IPS DF 6.9 (cell line): ENCODE results near the gene TRERF1.

Source experiments
- DNase-seq: peaks from one replicate; pipeline ENCODE4 v3.0.0-alpha.2; 2013; ENCODE audit warnings: low read depth, low spot score
- H3K27ac ChIP-seq: one replicate; pipeline ENCODE4 v1.5.1; 2013; ENCODE audit warnings: low read length, control low read depth
- H3K27me3 ChIP-seq: 2 replicates; pipeline ENCODE4 v1.6.1; 2013; ENCODE audit warnings: mild to moderate bottlenecking, low read length; ENCODE audit not compliant: control insufficient read depth, insufficient read depth
- H3K36me3 ChIP-seq: 2 replicates; pipeline ENCODE4 v1.6.1; 2013; ENCODE audit warnings: low read length; ENCODE audit not compliant: control insufficient read depth, insufficient read depth
- H3K4me1 ChIP-seq: 2 replicates; pipeline ENCODE4 v1.6.1; 2013; ENCODE audit warnings: low read length; ENCODE audit not compliant: control insufficient read depth, insufficient read depth
- H3K4me3 ChIP-seq: 2 replicates; pipeline ENCODE4 v1.5.1; 2013; ENCODE audit warnings: mild to moderate bottlenecking, low read length
- H3K9me3 ChIP-seq: 2 replicates; pipeline ENCODE4 v1.6.1; 2013; ENCODE audit warnings: low read length, inconsistent platforms; ENCODE audit not compliant: control insufficient read depth, insufficient read depth
- WGBS: extraction: QIAGEN DNeasy Blood & Tissue Kit; methylation state at CpG from one replicate; pipeline ENCODE4 v1.1.7; 2013; ENCODE audit warnings: mixed read lengths, missing lambda C conversion rate; ENCODE audit not compliant: insufficient read length, insufficient coverage; 5-methylcytosine and 5-hydroxymethylcytosine counted together

Gene TRERF1

GRCh38 chr6:42427871-42428270 is 23.9 kb downstream of the TRERF1 start:
- no peak for DNase-seq
- Histone ChIP-seq H3K4me1 (peaks cover 10% of the 10 kb centered on the region), H3K4me3 (no peak overlapping the region), H3K27ac (no peak overlapping the region), H3K27me3 (no peaks in the 10 kb centered on the region), H3K36me3 (no peaks in the 10 kb centered on the region), H3K9me3 (no peaks in the 10 kb centered on the region)
- no CpG with 5 or more reads among the region's 2 CpGs for WGBS

DNA sequence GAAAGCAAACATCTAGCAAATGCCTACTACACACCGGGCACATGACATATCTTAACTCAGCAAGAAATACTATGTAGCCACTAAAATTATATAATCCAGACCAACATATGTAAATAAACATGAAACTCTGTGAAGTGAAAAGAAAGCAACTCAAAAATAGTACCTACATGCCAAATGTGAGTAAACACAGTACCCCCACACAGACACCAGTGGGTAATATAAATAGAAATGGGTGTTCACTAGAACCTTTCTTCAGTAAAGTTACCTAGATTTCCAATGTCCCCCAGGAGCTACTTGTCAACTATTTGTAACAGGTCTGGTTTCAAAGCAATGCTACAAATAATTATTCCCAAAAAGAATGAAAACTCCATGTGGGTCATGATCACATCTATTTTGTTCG is 25.5 kb downstream of the TRERF1 start:
- H3K4me3 ChIP-seq, result no peak overlapping the region
- no peak for DNase-seq
- H3K4me1 ChIP-seq, result peaks cover 7% of the 10 kb centered on the region
- no peaks in the 10 kb centered on the region for H3K27me3 ChIP-seq
- WGBS, result no CpG with 5 or more reads among the region's 2 CpGs
- no peaks in the 10 kb centered on the region for H3K9me3 ChIP-seq
- H3K27ac ChIP-seq, result no peak overlapping the region
- no peaks in the 10 kb centered on the region for H3K36me3 ChIP-seq

- Histone ChIP-seq H3K27ac (no peak overlapping the region), H3K4me3 (no peak overlapping the region), H3K36me3 (no peaks in the 10 kb centered on the region), H3K27me3 (no peaks in the 10 kb centered on the region), H3K4me1 (peaks cover 7% of the 10 kb centered on the region), H3K9me3 (no peaks in the 10 kb centered on the region)
- WGBS, result no CpG with 5 or more reads among the region's 4 CpGs
- DNase-seq, result no peak
Observed at GRCh38 chr6:42424906-42425474, 26.7 kb downstream of the TRERF1 start.

DNA sequence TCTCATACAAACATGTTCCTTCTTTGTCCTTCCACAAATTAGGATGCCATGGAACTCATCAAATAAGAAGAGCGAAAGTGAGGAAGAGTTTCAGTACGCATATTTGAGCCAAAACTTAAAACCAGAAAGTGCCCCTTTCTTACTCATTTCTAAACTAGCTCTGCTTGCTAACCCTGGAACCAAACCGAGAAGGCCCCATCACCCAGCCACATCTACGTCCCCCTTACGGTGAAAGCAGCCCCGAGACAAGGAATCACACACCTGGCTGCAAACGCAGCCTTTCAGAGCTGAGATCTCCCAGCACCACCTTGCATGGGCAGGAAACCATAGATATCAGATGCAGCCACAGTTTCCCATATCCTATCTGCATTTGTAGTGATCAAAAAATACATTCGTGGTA is 28.5 kb downstream of the TRERF1 start:
- no peak overlapping the region for H3K4me3 ChIP-seq
- no CpG with 5 or more reads among the region's 8 CpGs for WGBS
- H3K27me3 ChIP-seq, result no peaks in the 10 kb centered on the region
- peaks cover 6% of the 10 kb centered on the region for H3K4me1 ChIP-seq
- H3K9me3 ChIP-seq, result no peaks in the 10 kb centered on the region
- no peaks in the 10 kb centered on the region for H3K36me3 ChIP-seq
- H3K27ac ChIP-seq, result no peak overlapping the region
- no peak for DNase-seq

DNA sequence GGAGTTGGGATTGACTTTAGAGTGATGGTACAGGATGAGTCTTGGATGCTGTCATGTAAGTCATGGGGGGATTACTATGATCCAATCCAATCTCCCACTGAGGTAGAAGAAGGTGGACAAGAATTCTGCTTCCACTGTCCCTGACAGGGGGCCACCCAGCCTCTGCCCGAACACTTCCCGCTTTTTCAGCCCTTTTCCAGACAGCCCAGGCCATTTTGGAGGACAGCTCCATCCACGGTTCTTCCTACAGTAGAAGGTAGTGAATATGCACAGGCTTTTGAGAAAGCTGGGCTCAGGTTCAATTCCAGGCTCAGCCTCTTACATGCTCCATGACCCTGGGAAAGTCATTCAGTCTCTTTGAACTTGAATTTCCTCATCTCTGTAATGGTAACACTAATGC is 31.0 kb downstream of the TRERF1 start:
- Histone ChIP-seq H3K36me3 (no peaks in the 10 kb centered on the region), H3K27ac (no peak overlapping the region), H3K27me3 (no peaks in the 10 kb centered on the region), H3K4me1 (peaks cover 8% of the 10 kb centered on the region), H3K4me3 (no peak overlapping the region), H3K9me3 (no peaks in the 10 kb centered on the region)
- no CpG with 5 or more reads among the region's 3 CpGs for WGBS
- DNase-seq, result no peak

- H3K36me3 ChIP-seq, result no peaks in the 10 kb centered on the region
- no peak for DNase-seq
- WGBS, result no CpG with 5 or more reads among the region's 6 CpGs
- no peak overlapping the region for H3K27ac ChIP-seq
- no peak overlapping the region for H3K4me3 ChIP-seq
- no peaks in the 10 kb centered on the region for H3K27me3 ChIP-seq
- no peaks in the 10 kb centered on the region for H3K9me3 ChIP-seq
- peaks cover 8% of the 10 kb centered on the region for H3K4me1 ChIP-seq
Observed at GRCh38 chr6:42419490-42420280, 32.0 kb downstream of the TRERF1 start.

DNA sequence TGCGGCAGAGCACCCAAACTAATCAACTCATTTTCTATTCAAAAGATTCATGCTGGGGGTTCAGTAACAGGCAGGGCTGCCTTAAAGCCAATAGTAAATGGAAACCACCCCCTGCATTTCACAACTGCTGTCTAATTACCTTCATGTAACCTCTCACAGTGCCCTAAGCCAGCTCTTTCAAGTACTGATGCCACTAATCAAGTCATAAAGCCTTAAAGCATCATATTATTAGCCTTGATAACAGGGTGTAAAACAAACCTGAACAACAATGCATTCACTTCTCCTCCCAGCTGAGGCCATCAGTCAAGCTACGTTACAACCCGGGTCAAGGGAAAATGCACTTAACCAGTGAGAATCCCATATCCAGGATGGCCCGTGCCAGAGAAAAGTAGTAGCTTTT is 33.0 kb downstream of the TRERF1 start:
- Histone ChIP-seq H3K27me3 (no peaks in the 10 kb centered on the region), H3K4me1 (peaks cover 8% of the 10 kb centered on the region), H3K9me3 (no peaks in the 10 kb centered on the region), H3K36me3 (no peaks in the 10 kb centered on the region), H3K27ac (no peak overlapping the region), H3K4me3 (no peak overlapping the region)
- WGBS, result no CpG with 5 or more reads among the region's 4 CpGs
- DNase-seq, result no peak

GRCh38 chr6:42417641-42418112 is 34.0 kb downstream of the TRERF1 start:
- no CpG with 5 or more reads among the region's 5 CpGs for WGBS
- Histone ChIP-seq H3K36me3 (no peaks in the 10 kb centered on the region), H3K27me3 (no peaks in the 10 kb centered on the region), H3K9me3 (no peaks in the 10 kb centered on the region), H3K4me3 (no peak overlapping the region), H3K4me1 (peaks cover 8% of the 10 kb centered on the region), H3K27ac (no peak overlapping the region)
- no peak for DNase-seq

DNA sequence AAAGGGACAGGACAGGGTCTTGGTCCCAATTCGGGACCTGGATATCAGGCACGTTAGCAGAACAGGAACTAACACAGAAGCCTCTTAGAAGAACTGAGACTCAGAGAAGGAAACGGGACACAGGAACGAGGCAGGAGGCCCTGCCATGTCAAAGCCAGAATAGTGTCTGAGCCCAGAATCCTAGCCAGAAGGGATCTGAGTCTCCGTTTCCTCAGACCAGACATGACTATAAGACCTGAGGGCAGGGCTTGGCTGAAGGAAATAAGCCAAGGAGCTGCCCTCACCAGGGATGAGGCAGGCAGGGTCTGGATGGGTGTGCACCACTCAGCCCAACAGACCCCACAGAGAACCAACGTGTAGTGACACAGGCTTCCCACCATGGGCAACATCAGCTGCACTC is 40.3 kb downstream of the TRERF1 start:
- Histone ChIP-seq H3K36me3 (no peaks in the 10 kb centered on the region), H3K4me3 (no peak overlapping the region), H3K9me3 (no peaks in the 10 kb centered on the region), H3K27me3 (no peaks in the 10 kb centered on the region), H3K27ac (no peak overlapping the region), H3K4me1 (no peaks in the 10 kb centered on the region; the same call in 1 of the 2 replicates)
- no CpG with 5 or more reads among the region's 6 CpGs for WGBS
- DNase-seq, result no peak

GRCh38 chr6:42410861-42411260 is 40.9 kb downstream of the TRERF1 start:
- Histone ChIP-seq H3K9me3 (no peaks in the 10 kb centered on the region), H3K4me1 (no peaks in the 10 kb centered on the region; the same call in 1 of the 2 replicates), H3K36me3 (no peaks in the 10 kb centered on the region), H3K27ac (no peak overlapping the region), H3K27me3 (no peaks in the 10 kb centered on the region), H3K4me3 (no peak overlapping the region)
- DNase-seq, result no peak
- WGBS, result no CpG with 5 or more reads among the region's 1 CpG

DNA sequence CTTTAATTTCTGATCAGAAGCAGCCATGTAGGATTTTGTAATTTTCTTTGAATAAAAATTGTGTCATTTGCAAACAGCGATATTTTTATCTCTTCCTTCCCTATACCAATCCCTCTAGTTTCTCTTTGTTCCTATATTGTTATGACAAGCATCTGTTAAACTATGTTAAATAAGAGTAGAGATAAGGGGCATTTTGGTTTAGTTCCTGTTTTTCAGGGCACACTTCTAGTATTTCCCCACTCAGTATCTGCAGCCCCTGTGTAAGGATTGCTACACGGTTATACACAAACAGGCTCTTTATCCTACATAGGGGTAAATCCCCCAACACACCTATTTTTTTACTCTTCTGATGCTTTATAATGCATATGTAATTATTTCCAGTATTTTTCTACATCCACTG is 42.1 kb downstream of the TRERF1 start:
- Histone ChIP-seq H3K27ac (no peak overlapping the region), H3K4me1 (no peaks in the 10 kb centered on the region; the same call in 1 of the 2 replicates), H3K9me3 (no peaks in the 10 kb centered on the region), H3K4me3 (no peak overlapping the region), H3K36me3 (no peaks in the 10 kb centered on the region), H3K27me3 (no peaks in the 10 kb centered on the region)
- no peak for DNase-seq
- WGBS, result no CpG with 5 or more reads among the region's 2 CpGs
